SK-N-SH (cell line): ENCODE data around the gene WIPI1. TPM values are rescaled to one million over a fixed set of nuclear protein-coding genes. Genes with fewer than 3 reads are reported as not detected.

Source experiments
- CTCF ChIA-PET: fragments of 300-600, 350-600 bp; formaldehyde crosslinking; extraction: SDS; loops from one replicate; lab custom pipeline; 2021; lab: Yijun Ruan, JAX
- POLR2A ChIA-PET: fragments of 350-600 bp; sonication (Branson Sonifier 250); formaldehyde crosslinking; extraction: SDS; loops from one replicate; lab custom pipeline; 2020; ENCODE audit warnings: antibody characterized with exemption, inconsistent platforms; lab: Yijun Ruan, JAX
- DNase-seq: peaks from one replicate; pipeline ENCODE4 v3.0.0; 2012
- H2AFZ ChIP-seq: fragments of 200-600 bp; sonication (generic); 2 replicates; pipeline ENCODE4 v1.8.1; 2016; ENCODE audit warnings: antibody characterized with exemption, mild to moderate bottlenecking, low read depth
- H3F3A ChIP-seq: fragments of 200-600 bp; sonication (generic); replicated peaks from 2 replicates; pipeline ENCODE3; 2016; ENCODE audit warnings: antibody characterized with exemption, mild to moderate bottlenecking; ENCODE audit not compliant: insufficient read depth
- H3K27ac ChIP-seq, 2 experiments: fragments of 200-500 bp in 1 of 2; fragments of 200-600 bp in 1 of 2; sonication (Bioruptor generic) in 1 of 2; sonication (generic), shearing (Covaris generic) in 1 of 2; 2 replicates each; pipeline versions ENCODE4 v1.5.1 to v1.6.1; 2014 to 2016; ENCODE audit warnings: low read depth in 2 of 2, inconsistent platforms in 1 of 2, low read length in 1 of 2, mild to moderate bottlenecking in 1 of 2, mixed read lengths in 1 of 2
- H3K27me3 ChIP-seq: fragments of 200-600 bp; sonication (generic), shearing (Covaris generic); 2 replicates; pipeline ENCODE4 v1.6.1; 2016; ENCODE audit warnings: mixed run types; ENCODE audit not compliant: insufficient read depth
- H3K36me3 ChIP-seq, 2 experiments: fragments of 200-500 bp in 1 of 2; fragments of 200-600 bp in 1 of 2; sonication (Bioruptor generic) in 1 of 2; sonication (generic) in 1 of 2; replicated peaks in 1 of 2; 2 replicates each; pipeline versions ENCODE3 to v1.5.1; 2014 to 2016; ENCODE audit warnings: low read length in 1 of 2, mild to moderate bottlenecking in 1 of 2; ENCODE audit not compliant: insufficient read depth in 2 of 2, control insufficient read depth in 1 of 2
- H3K4me1 ChIP-seq, 2 experiments: fragments of 200-500 bp in 1 of 2; fragments of 200-600 bp in 1 of 2; sonication (Bioruptor generic) in 1 of 2; sonication (generic), shearing (Covaris generic) in 1 of 2; 2 replicates each; pipeline versions ENCODE4 v1.5.1 to v1.6.1; 2014 to 2016; ENCODE audit warnings: low read depth in 1 of 2, low read length in 1 of 2, mixed run types in 1 of 2; ENCODE audit not compliant: insufficient read depth in 2 of 2, control insufficient read depth in 1 of 2
- H3K4me2 ChIP-seq: fragments of 200-600 bp; sonication (generic), shearing (Covaris generic); 2 replicates; pipeline ENCODE4 v1.6.1; 2017; ENCODE audit warnings: mixed run types
- H3K4me3 ChIP-seq, 2 experiments: fragments of 200-500 bp in 1 of 2; fragments of 200-600 bp in 1 of 2; sonication (Bioruptor generic) in 1 of 2; sonication (generic), shearing (Covaris generic) in 1 of 2; 2 replicates each; pipeline versions ENCODE4 v1.5.1 to v1.8.1; 2014 to 2016; ENCODE audit warnings: low read depth in 2 of 2, inconsistent platforms in 1 of 2, low read length in 1 of 2, mild to moderate bottlenecking in 1 of 2, mixed read lengths in 1 of 2, moderate library complexity in 1 of 2
- H3K79me2 ChIP-seq: fragments of 200-600 bp; sonication (generic); 2 replicates; pipeline ENCODE4 v1.8.1; 2017; ENCODE audit warnings: mild to moderate bottlenecking; ENCODE audit not compliant: insufficient read depth
- H3K9ac ChIP-seq: fragments of 200-600 bp; sonication (generic); 2 replicates; pipeline ENCODE4 v1.6.1; 2017; ENCODE audit warnings: mixed run types
- H3K9me2 ChIP-seq: fragments of 200-600 bp; sonication (generic); 2 replicates; pipeline ENCODE4 v1.6.1; 2017; ENCODE audit warnings: mixed run types
- H3K9me3 ChIP-seq: fragments of 200-600 bp; sonication (generic); 2 replicates; pipeline ENCODE4 v1.6.1; 2017; ENCODE audit warnings: mixed run types, mild to moderate bottlenecking, moderate library complexity
- H4K20me1 ChIP-seq: fragments of 200-600 bp; sonication (generic); 2 replicates; pipeline ENCODE4 v1.6.1; 2017; ENCODE audit warnings: mild to moderate bottlenecking, mixed run types; ENCODE audit not compliant: insufficient read depth
- CHD2 ChIP-seq: fragments of 150-350 bp; IDR thresholded peaks from 2 replicates; pipeline ENCODE4 v1.6.1; 2018; ENCODE audit warnings: low read length; ENCODE audit not compliant: partially characterized antibody
- ELF1 ChIP-seq: IDR thresholded peaks from 2 replicates; pipeline ENCODE4 v1.4.0; 2012
- EP300 ChIP-seq, 2 experiments: IDR thresholded peaks; 2 replicates each; pipeline versions ENCODE4 v1.4.0 to v1.6.1; 2012; ENCODE audit warnings: borderline replicate concordance in 1 of 2, low read depth in 1 of 2, low read length in 1 of 2
- EZH2phosphoT487 ChIP-seq: fragments of 200-600 bp; sonication (generic); IDR thresholded peaks from 2 replicates; pipeline ENCODE4 v1.6.1; 2017; ENCODE audit warnings: low read depth, mixed run types, mild to moderate bottlenecking, antibody characterized with exemption, moderate library complexity, borderline replicate concordance
- FOSL2 ChIP-seq: IDR thresholded peaks from 2 replicates; pipeline ENCODE4 v1.4.0; 2012; ENCODE audit warnings: low read depth, mild to moderate bottlenecking, moderate library complexity, borderline replicate concordance
- FOXM1 ChIP-seq: IDR thresholded peaks from 2 replicates; pipeline ENCODE4 v1.4.0; 2012; ENCODE audit warnings: low read depth, mild to moderate bottlenecking
- GATA2 ChIP-seq: sonication (generic); formaldehyde crosslinking; IDR thresholded peaks from 2 replicates; pipeline ENCODE4 v1.5.0; 2020; ENCODE audit warnings: mild to moderate bottlenecking, missing genetic modification reagents
- MEF2A ChIP-seq: IDR thresholded peaks from 2 replicates; pipeline ENCODE4 v1.4.0; 2012; ENCODE audit warnings: low read depth, borderline replicate concordance
- MXI1 ChIP-seq: IDR thresholded peaks from 2 replicates; pipeline ENCODE4 v1.6.1; 2012; ENCODE audit warnings: mild to moderate bottlenecking, low read depth, low read length, improper control_type of control experiment
- NFIC ChIP-seq: IDR thresholded peaks from 2 replicates; pipeline ENCODE4 v1.4.0; 2012; ENCODE audit warnings: borderline replicate concordance
- NRF1 ChIP-seq: IDR thresholded peaks from 2 replicates; pipeline ENCODE4 v1.6.1; 2012; ENCODE audit warnings: low read depth, mild to moderate bottlenecking, low read length
- POLR2AphosphoS5 ChIP-seq: IDR thresholded peaks from 2 replicates; pipeline ENCODE4 v1.6.1; 2012; ENCODE audit warnings: low read depth, low read length
- RAD21 ChIP-seq: IDR thresholded peaks from 2 replicates; pipeline ENCODE4 v1.6.1; 2012; ENCODE audit warnings: mild to moderate bottlenecking, low read length
- TAF1 ChIP-seq: IDR thresholded peaks from 2 replicates; pipeline ENCODE4 v1.6.1; 2012; ENCODE audit warnings: low read depth, mild to moderate bottlenecking, low read length, moderate library complexity, borderline replicate concordance
- TEAD4 ChIP-seq: IDR thresholded peaks from 2 replicates; pipeline ENCODE4 v1.4.0; 2012; ENCODE audit warnings: mild to moderate bottlenecking, borderline replicate concordance; ENCODE audit not compliant: insufficient read depth
- YY1 ChIP-seq: IDR thresholded peaks from 2 replicates; pipeline ENCODE4 v1.4.0; 2012; ENCODE audit warnings: low read depth, mild to moderate bottlenecking
- WGBS: methylation state at CpG from one replicate; pipeline ENCODE4 v1.1.6; 2017; ENCODE audit warnings: low lambda C conversion rate; 5-methylcytosine and 5-hydroxymethylcytosine counted together
- polyA plus RNA-seq, 3 experiments: library from polyadenylated mRNA; depleted of rRNA; stranded (reverse); fragments of >200 nt; gene quantifications; 2 replicates each; pipeline ENCODE4 v1.2.3, GENCODE V29; 2012
- TF ChIP-seq, protein P1 (sequence below): IDR thresholded peaks from 2 replicates; pipeline ENCODE4 v1.4.0; 2012; ENCODE audit warnings: low read depth, borderline replicate concordance
- TF ChIP-seq, protein P2 (sequence below): IDR thresholded peaks from 2 replicates; pipeline ENCODE4 v1.4.0; 2012; ENCODE audit warnings: low read depth, borderline replicate concordance

WIPI1 gene
- polyA plus RNA-seq, 1 of the 3 experiments (the other 2 are of a cell fraction) = 52.7 TPM

DNA sequence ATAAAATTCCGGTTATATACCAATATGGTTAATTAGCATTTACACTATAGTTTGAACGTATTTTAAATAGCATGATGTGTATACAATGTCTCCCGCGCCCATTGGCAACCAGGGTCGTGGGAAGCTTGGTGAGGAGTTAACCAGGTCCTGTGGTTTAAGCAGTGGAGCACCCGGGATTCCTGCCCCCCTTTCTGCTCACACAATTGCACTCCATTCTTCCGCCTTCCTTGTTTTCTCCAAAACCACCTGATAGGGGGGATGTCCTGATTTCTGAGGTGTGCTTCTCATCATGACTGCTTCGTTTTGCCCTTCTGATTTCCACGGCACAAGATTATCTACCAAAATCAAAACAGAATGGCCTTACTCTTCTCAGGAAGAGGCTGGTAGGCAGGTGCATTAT is 35.8 kb downstream of the WIPI1 start:
- TF ChIP-seq, protein P1, sequence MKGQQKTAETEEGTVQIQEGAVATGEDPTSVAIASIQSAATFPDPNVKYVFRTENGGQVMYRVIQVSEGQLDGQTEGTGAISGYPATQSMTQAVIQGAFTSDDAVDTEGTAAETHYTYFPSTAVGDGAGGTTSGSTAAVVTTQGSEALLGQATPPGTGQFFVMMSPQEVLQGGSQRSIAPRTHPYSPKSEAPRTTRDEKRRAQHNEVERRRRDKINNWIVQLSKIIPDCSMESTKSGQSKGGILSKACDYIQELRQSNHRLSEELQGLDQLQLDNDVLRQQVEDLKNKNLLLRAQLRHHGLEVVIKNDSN = no peak
- no peak for TF ChIP-seq YY1
- no peak for TF ChIP-seq MEF2A
- TF ChIP-seq RAD21 = no peak
- no peak for TF ChIP-seq NRF1
- no peak for TF ChIP-seq MXI1
- TF ChIP-seq NFIC = no peak
- TF ChIP-seq ELF1 = no peak
- TF ChIP-seq TEAD4 = no peak
- TF ChIP-seq POLR2AphosphoS5 = no peak
- no peak for TF ChIP-seq EZH2phosphoT487
- TF ChIP-seq EP300 (IDR thresholded peaks at IDR 0.05; ENCODE audit: borderline replicate concordance in 1 of 2, low read depth in 1 of 2, low read length in 1 of 2) = no peak
- no peak for TF ChIP-seq FOXM1
- TF ChIP-seq FOSL2 = no peak
- no peak overlapping the region for H2AFZ ChIP-seq
- no peak overlapping the region for H3K4me2 ChIP-seq
- DNase-seq = no peak
- CTCF ChIA-PET = interaction anchor here (1.9 kb wide), 1 partner anchor 14 kb away, joined by 11 read pairs; no protein-coding TSS in a partner anchor
- H3K27me3 ChIP-seq = no peaks in the 10 kb centered on the region
- POLR2A ChIA-PET = no interaction called here
- no peaks in the 10 kb centered on the region for H3K4me1 ChIP-seq
- no peaks in the 10 kb centered on the region for H3K9me3 ChIP-seq
- H3K9ac ChIP-seq = no peak overlapping the region
- H3K36me3 ChIP-seq = peaks cover 0 to 22% of the 10 kb centered on the region in 2 experiments
- no peaks in the 10 kb centered on the region for H4K20me1 ChIP-seq
- H3K79me2 ChIP-seq = no peaks in the 10 kb centered on the region
- H3K9me2 ChIP-seq = no peaks in the 10 kb centered on the region
- no peak overlapping the region for H3K4me3 ChIP-seq
- H3F3A ChIP-seq = peaks cover 4% of the 10 kb centered on the region
- no peak overlapping the region for H3K27ac ChIP-seq
- 83% methylated on average over 9 of the region's 9 CpGs for WGBS

DNA sequence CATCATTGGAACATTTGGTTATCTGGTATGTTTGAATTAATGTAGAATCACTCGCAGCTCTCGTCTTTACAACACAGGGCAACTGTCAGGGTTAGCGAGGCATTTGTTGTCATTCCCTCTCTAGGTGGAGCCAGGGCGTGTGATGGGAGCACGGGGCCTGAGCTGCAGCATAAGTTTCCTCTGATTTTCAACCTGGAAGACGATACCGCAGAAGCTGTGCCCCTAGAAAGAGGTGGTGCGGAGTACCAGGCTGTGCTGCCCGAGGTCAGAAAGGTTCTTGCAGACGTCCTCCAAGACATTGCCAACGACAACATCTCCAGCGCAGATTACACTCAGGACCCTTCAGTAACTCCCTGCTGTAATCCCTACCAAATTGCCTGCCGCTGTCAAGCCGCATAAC is 37.2 kb downstream of the WIPI1 start:
- Histone ChIP-seq H3K4me1 (no peaks in the 10 kb centered on the region), H3K9me2 (no peaks in the 10 kb centered on the region), H3K79me2 (no peaks in the 10 kb centered on the region), H3K36me3 (peaks cover 0 to 22% of the 10 kb centered on the region in 2 experiments), H3K9me3 (no peaks in the 10 kb centered on the region), H4K20me1 (no peaks in the 10 kb centered on the region), H3K27me3 (no peaks in the 10 kb centered on the region), H3K4me2 (no peak overlapping the region), H3K9ac (no peak overlapping the region), H3F3A (peaks cover 4% of the 10 kb centered on the region), H3K27ac (no peak overlapping the region), H2AFZ (no peak overlapping the region), H3K4me3 (no peak overlapping the region)
- ChIA-PET CTCF (interaction anchor here (0.7 to 3.5 kb wide), 3 partner anchors 16 to 219 kb away, joined by 3 to 20 read pairs (median 5); no protein-coding TSS in a partner anchor), POLR2A (interaction anchor here (0.7 kb wide), 1 partner anchor 243 kb away, joined by 3 read pairs; no protein-coding TSS in a partner anchor)
- WGBS = 87% methylated on average over 14 of the region's 14 CpGs
- DNase-seq = no peak
- TF ChIP-seq, protein P2, sequence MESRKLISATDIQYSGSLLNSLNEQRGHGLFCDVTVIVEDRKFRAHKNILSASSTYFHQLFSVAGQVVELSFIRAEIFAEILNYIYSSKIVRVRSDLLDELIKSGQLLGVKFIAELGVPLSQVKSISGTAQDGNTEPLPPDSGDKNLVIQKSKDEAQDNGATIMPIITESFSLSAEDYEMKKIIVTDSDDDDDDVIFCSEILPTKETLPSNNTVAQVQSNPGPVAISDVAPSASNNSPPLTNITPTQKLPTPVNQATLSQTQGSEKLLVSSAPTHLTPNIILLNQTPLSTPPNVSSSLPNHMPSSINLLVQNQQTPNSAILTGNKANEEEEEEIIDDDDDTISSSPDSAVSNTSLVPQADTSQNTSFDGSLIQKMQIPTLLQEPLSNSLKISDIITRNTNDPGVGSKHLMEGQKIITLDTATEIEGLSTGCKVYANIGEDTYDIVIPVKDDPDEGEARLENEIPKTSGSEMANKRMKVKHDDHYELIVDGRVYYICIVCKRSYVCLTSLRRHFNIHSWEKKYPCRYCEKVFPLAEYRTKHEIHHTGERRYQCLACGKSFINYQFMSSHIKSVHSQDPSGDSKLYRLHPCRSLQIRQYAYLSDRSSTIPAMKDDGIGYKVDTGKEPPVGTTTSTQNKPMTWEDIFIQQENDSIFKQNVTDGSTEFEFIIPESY = no peak
- no peak for TF ChIP-seq CHD2
- TF ChIP-seq FOSL2 = no peak
- TF ChIP-seq TAF1 = no peak
- no peak for TF ChIP-seq GATA2
- no peak for TF ChIP-seq RAD21
- TF ChIP-seq MXI1 = no peak
